ENCODE measurements around the gene TNK1. TPM values are rescaled to one million over a fixed set of nuclear protein-coding genes. Genes with fewer than 3 reads are reported as not detected.
A peak's percentile ranks its signal among the peaks of the same experiment; 100 is the strongest.

Gene TNK1
- total and polyA plus RNA-seq, 7 donors, result 0.56 to 1.7 (median 0.82) TPM

GRCh38 chr17:7391307-7391706, 10.4 kb downstream of the TNK1 start:
- no peaks in the 10 kb centered on the region for H3K9me3 ChIP-seq
- peaks cover 3 to 57% of the 10 kb centered on the region in 2 donors for H3K36me3 ChIP-seq (ENCODE audit: insufficient read depth in 1 of 2, low read depth in 1 of 2)
- DNase-seq, result no peak
- no peak for TF ChIP-seq CTCF (IDR thresholded peaks at IDR 0.05)
- WGBS, 3 donors, result 58 to 69% (median 59%) methylated on average over 2 of the region's 2 CpGs
- no peak overlapping the region for H3K27ac ChIP-seq
- H3K27me3 ChIP-seq (ENCODE audit: insufficient read depth in 3 of 3, low read length in 2 of 3), result no peaks in the 10 kb centered on the region
- H3K4me1 ChIP-seq, result no peaks in the 10 kb centered on the region
- intact Hi-C loops (cut with DNase I), result loop anchor here (5.0 kb wide), 3 partner anchors 34 to 96 kb away; partner anchors contain the start of genes KCTD11 (in 1 of the 2) and TMEM95 (in 1 of the 2)
- ATAC-seq, result no peak
- no peak overlapping the region for H3K4me3 ChIP-seq

GRCh38 chr17:7392696-7393612, 12.1 kb downstream of the TNK1 start:
- Histone ChIP-seq H3K4me1 (no peaks in the 10 kb centered on the region), H3K9me3 (no peaks in the 10 kb centered on the region), H3K27ac (no peak overlapping the region), H3K36me3 (ENCODE audit: insufficient read depth in 1 of 2, low read depth in 1 of 2) (peaks cover 3 to 46% of the 10 kb centered on the region in 2 donors), H3K27me3 (ENCODE audit: insufficient read depth in 3 of 3, low read length in 2 of 3) (no peaks in the 10 kb centered on the region), H3K4me3 (peak overlapping the region; percentile 95)
- DNase-seq, result no peak
- intact Hi-C loops (cut with DNase I), result loop anchor here (5.0 kb wide), 3 partner anchors 36 to 94 kb away; partner anchors contain the start of genes KCTD11 (in 1 of the 2) and TMEM95 (in 1 of the 2)
- TF ChIP-seq CTCF (IDR thresholded peaks at IDR 0.05), result no peak
- 77 to 82% (median 77%) methylated on average over 31 to 42 of the region's 42 CpGs for WGBS, 3 donors
- no peak for ATAC-seq

- H3K27me3 ChIP-seq (ENCODE audit: insufficient read depth in 3 of 3, low read length in 2 of 3), result no peaks in the 10 kb centered on the region
- peak in 1 of 2 donors; percentile 49 for DNase-seq
- peak overlapping the region; percentile 95 for H3K4me3 ChIP-seq
- H3K9me3 ChIP-seq, result no peaks in the 10 kb centered on the region
- peak in 3 of 4 donors; percentile 3 to 36 (median 30) for ATAC-seq
- intact Hi-C loops (cut with DNase I), result loop anchor here (5.0 kb wide), 3 partner anchors 37 to 93 kb away; partner anchors contain the start of genes KCTD11 (in 1 of the 2) and TMEM95 (in 1 of the 2)
- peaks cover 3 to 38% of the 10 kb centered on the region in 2 donors for H3K36me3 ChIP-seq (ENCODE audit: insufficient read depth in 1 of 2, low read depth in 1 of 2)
- no peaks in the 10 kb centered on the region for H3K4me1 ChIP-seq
- WGBS, 3 donors, result 14 to 19% (median 15%) methylated on average over 35 to 48 of the region's 48 CpGs
- no peak for TF ChIP-seq CTCF (IDR thresholded peaks at IDR 0.05)
- peak overlapping the region; percentile 91 for H3K27ac ChIP-seq
These were observed 12.9 kb downstream of the TNK1 start for GRCh38 chr17:7393613-7394451.

GRCh38 chr17:7394452-7395191, 13.7 kb downstream of the TNK1 start, which contains the start of gene PLSCR3:
PLSCR3 (minus strand) TSS chr17:7394525; CDS start chr17:7394110, 415 bp downstream.
- H3K9me3 ChIP-seq, result no peaks in the 10 kb centered on the region
- TF ChIP-seq CTCF (IDR thresholded peaks at IDR 0.05), result no peak
- peak within 1 kb of the TSS; percentile 95 for H3K4me3 ChIP-seq
- no peaks in the 10 kb centered on the region for H3K27me3 ChIP-seq (ENCODE audit: insufficient read depth in 3 of 3, low read length in 2 of 3)
- peaks cover 3 to 30% of the 10 kb centered on the region in 2 donors for H3K36me3 ChIP-seq (ENCODE audit: insufficient read depth in 1 of 2, low read depth in 1 of 2)
- ATAC-seq, result peak; percentile 89 to 91 (median 90)
- H3K4me1 ChIP-seq, result no peaks in the 10 kb centered on the region
- 0 to 1% (median 1%) methylated on average over 55 to 71 of the region's 71 CpGs for WGBS, 3 donors
- intact Hi-C loops (cut with DNase I), result loop anchor here (5.0 kb wide), 4 partner anchors 37 to 93 kb away; partner anchors contain the start of genes KCTD11 (in 1 of the 2) and TMEM95 (in 1 of the 2)
- peak within 1 kb of the TSS; percentile 91 for H3K27ac ChIP-seq
- peak; percentile 89 to 92 for DNase-seq

Measured in psoas muscle (tissue), 8 donors.